T47D (cell line): ENCODE results near the gene PRSS2.
"Not testable (repeated sequence)": the region's sequence is repeated elsewhere in the genome, so short reads cannot be mapped to it uniquely, and the experiment has no call there.

Source experiments
- DNase-seq, 2 experiments: peaks; one replicate each; pipeline versions ENCODE4 v3.0.0 to v3.0.0-alpha.2; 2011 to 2012; ENCODE audit warnings: low read depth in 1 of 2, low spot score in 1 of 2
- JUND ChIP-seq: IDR thresholded peaks from 2 replicates; pipeline ENCODE4 v1.6.1; 2012; ENCODE audit warnings: low read depth
- in situ Hi-C: cut with HindIII; loops from 2 replicates; pipeline ENCODE4 v1.10.0; 2016; ENCODE audit warnings: low sequenced_read_pairs, low pct_unique_long_range_greater_than_20kb

The PRSS2 gene

GRCh38 chr7:142752376-142753225 is 18.2 kb upstream of the PRSS2 start:
- in situ Hi-C loops: no loop called here
- no peak for DNase-seq
- TF ChIP-seq JUND: no peak

- no peak for TF ChIP-seq JUND
- in situ Hi-C loops: no loop called here
- no peak for DNase-seq
Observed at GRCh38 chr7:142753366-142753765, 17.4 kb upstream of the PRSS2 start.

GRCh38 chr7:142753925-142754491 is 16.8 kb upstream of the PRSS2 start:
- not testable (repeated sequence) for DNase-seq

GRCh38 chr7:142754681-142755575 is 15.8 kb upstream of the PRSS2 start:
- TF ChIP-seq JUND: no peak
- no peak for DNase-seq
- in situ Hi-C loops: no loop called here

More at GRCh38 chr7:142753925-142754491, 16.8 kb upstream of the PRSS2 start:
- in situ Hi-C loops: not testable (repeated sequence)

GRCh38 chr7:142758312-142758711 is 12.5 kb upstream of the PRSS2 start:
- in situ Hi-C loops, DNase-seq: not testable (repeated sequence)

GRCh38 chr7:142759433-142759832 is 11.3 kb upstream of the PRSS2 start:
- TF ChIP-seq JUND: no peak
- no peak for DNase-seq
- in situ Hi-C loops: no loop called here

GRCh38 chr7:142760071-142760642 is 10.6 kb upstream of the PRSS2 start:
- in situ Hi-C loops: no loop called here

GRCh38 chr7:142761606-142762005 is 9.2 kb upstream of the PRSS2 start:
- in situ Hi-C loops: not testable (repeated sequence)

More at GRCh38 chr7:142760071-142760642, 10.6 kb upstream of the PRSS2 start:
- no peak for TF ChIP-seq JUND
- no peak for DNase-seq

GRCh38 chr7:142762104-142762503 is 8.7 kb upstream of the PRSS2 start:
- no peak for TF ChIP-seq JUND
- DNase-seq: no peak
- in situ Hi-C loops: no loop called here

More at GRCh38 chr7:142761606-142762005, 9.2 kb upstream of the PRSS2 start:
- DNase-seq: not testable (repeated sequence)

GRCh38 chr7:142767451-142767850 is 3.3 kb upstream of the PRSS2 start:
- no peak for DNase-seq
- in situ Hi-C loops: no loop called here
- TF ChIP-seq JUND: no peak

GRCh38 chr7:142767861-142768260 is 2.9 kb upstream of the PRSS2 start:
- in situ Hi-C loops: no loop called here
- no peak for TF ChIP-seq JUND
- no peak for DNase-seq

GRCh38 chr7:142768885-142769284 is 1.9 kb upstream of the PRSS2 start:
- DNase-seq, in situ Hi-C loops: not testable (repeated sequence)
